Thyroid gland (tissue), 4 donors: ENCODE results near the gene KANSL1. TPM values are rescaled to one million over a fixed set of nuclear protein-coding genes. Genes with fewer than 3 reads are reported as not detected.

Source experiments
- DNase-seq, 2 donors: peaks; one replicate each; pipeline ENCODE4 v3.0.0-alpha.2; 2019
- H3K27ac ChIP-seq, 3 donors: fragments of 200-600 bp; sonication (generic); 1 replicate in 2 of 3; 2 replicates in 1 of 3; pipeline ENCODE4 v1.5.1; 2016 to 2019; ENCODE audit warnings: mild to moderate bottlenecking in 1 of 3, moderate library complexity in 1 of 3
- H3K27me3 ChIP-seq: fragments of 200-600 bp; sonication (generic); one replicate; pipeline ENCODE4 v1.5.1; 2019
- H3K36me3 ChIP-seq, 2 donors: fragments of 200-600 bp; sonication (generic); one replicate each; pipeline ENCODE4 v1.5.1; 2016 to 2019
- H3K4me1 ChIP-seq, 2 donors: fragments of 200-600 bp; sonication (generic); one replicate each; pipeline ENCODE4 v1.5.1; 2017 to 2019
- H3K4me3 ChIP-seq, 3 donors: fragments of 200-600 bp; sonication (generic); replicated peaks in 1 of 3; 1 replicate in 2 of 3; 2 replicates in 1 of 3; pipeline ENCODE4 v1.5.1; 2016; ENCODE audit warnings: mild to moderate bottlenecking in 1 of 3
- H3K9me3 ChIP-seq: fragments of 200-600 bp; sonication (generic); one replicate; pipeline ENCODE4 v1.5.1; 2017
- CTCF ChIP-seq, 6 experiments: fragments of 200-600 bp in 3 of 6; fragments of 450-650 bp in 3 of 6; sonication (generic) in 3 of 6; IDR thresholded peaks; one replicate each; pipeline ENCODE4 v1.5.1; 2016 to 2019; ENCODE audit warnings: antibody characterized with exemption in 6 of 6, mild to moderate bottlenecking in 2 of 6, inconsistent platforms in 1 of 6, moderate library complexity in 1 of 6
- POLR2A ChIP-seq, 2 donors: fragments of 450-650 bp; IDR thresholded peaks; one replicate each; pipeline ENCODE4 v1.6.1; 2017; ENCODE audit warnings: antibody characterized with exemption in 2 of 2, mild to moderate bottlenecking in 2 of 2, moderate library complexity in 1 of 2
- WGBS, 2 donors: methylation state at CpG; one replicate each; pipeline ENCODE4 v1.1.5; 2017; 5-methylcytosine and 5-hydroxymethylcytosine counted together
- intact Hi-C: fragments of 100-400 bp; cut with DNase I; formaldehyde crosslinking; loops from one replicate; pipeline ENCODE4 v1.15.1; 2023
- total RNA-seq, 4 donors: library from RNA; depleted of rRNA; stranded (reverse); fragments of >200 nt; gene quantifications; one replicate each; pipeline ENCODE4 v1.2.3, GENCODE V29; 2016

Gene KANSL1
- total RNA-seq, 4 donors from 2014 or later = 90.7 to 209 (median 124) TPM

- H3K4me1 ChIP-seq = peaks cover 41 to 68% of the 10 kb centered on the region in 2 donors
- H3K27me3 ChIP-seq = no peaks in the 10 kb centered on the region
- 76 to 83% methylated on average over 4 of the region's 4 CpGs for WGBS, 2 donors
- TF ChIP-seq POLR2A (IDR thresholded peaks at IDR 0.05) = no peak
- no peak for DNase-seq
- no peak overlapping the region for H3K27ac ChIP-seq
- H3K4me3 ChIP-seq = no peak overlapping the region
- intact Hi-C loops = no loop called here
- H3K36me3 ChIP-seq = no peaks in the 10 kb centered on the region
- no peaks in the 10 kb centered on the region for H3K9me3 ChIP-seq
These were observed 64.8 kb downstream of the KANSL1 start for GRCh38 chr17:46128453-46128852.

GRCh38 chr17:46127524-46127923 lies 65.7 kb downstream of the KANSL1 start:
- no peaks in the 10 kb centered on the region for H3K36me3 ChIP-seq
- H3K27me3 ChIP-seq = no peaks in the 10 kb centered on the region
- 94 to 98% methylated on average over 2 of the region's 2 CpGs for WGBS, 2 donors
- no peak overlapping the region for H3K4me3 ChIP-seq
- H3K4me1 ChIP-seq = peaks cover 48 to 68% of the 10 kb centered on the region in 2 donors
- no peaks in the 10 kb centered on the region for H3K9me3 ChIP-seq
- no peak for DNase-seq
- intact Hi-C loops = no loop called here
- H3K27ac ChIP-seq = no peak overlapping the region
- TF ChIP-seq CTCF (IDR thresholded peaks at IDR 0.05) = no peak
- TF ChIP-seq POLR2A (IDR thresholded peaks at IDR 0.05) = no peak

- intact Hi-C loops = no loop called here
- H3K4me1 ChIP-seq = peaks cover 50 to 68% of the 10 kb centered on the region in 2 donors
- no peak for DNase-seq
- H3K27me3 ChIP-seq = no peaks in the 10 kb centered on the region
- TF ChIP-seq POLR2A (IDR thresholded peaks at IDR 0.05) (no peak), CTCF (IDR thresholded peaks at IDR 0.05) (no peak)
- no peak overlapping the region for H3K4me3 ChIP-seq
- WGBS, 2 donors = 100% methylated on average over 1 of the region's 1 CpG
- no peak overlapping the region for H3K27ac ChIP-seq
- H3K9me3 ChIP-seq = no peaks in the 10 kb centered on the region
- H3K36me3 ChIP-seq = no peaks in the 10 kb centered on the region
These were observed 66.4 kb downstream of the KANSL1 start for GRCh38 chr17:46126840-46127239.

- Histone ChIP-seq H3K4me3 (no peak overlapping the region), H3K36me3 (no peaks in the 10 kb centered on the region), H3K4me1 (peaks cover 51 to 68% of the 10 kb centered on the region in 2 donors), H3K9me3 (no peaks in the 10 kb centered on the region), H3K27me3 (no peaks in the 10 kb centered on the region), H3K27ac (no peak overlapping the region)
- 94 to 98% methylated on average over 6 of the region's 6 CpGs for WGBS, 2 donors
- no peak for DNase-seq
- TF ChIP-seq CTCF (IDR thresholded peaks at IDR 0.05) (no peak), POLR2A (IDR thresholded peaks at IDR 0.05) (no peak)
- intact Hi-C loops = no loop called here
These were observed 67.4 kb downstream of the KANSL1 start for GRCh38 chr17:46125831-46126230.

GRCh38 chr17:46124695-46125592 lies 68.3 kb downstream of the KANSL1 start:
- Histone ChIP-seq H3K27ac (no peak overlapping the region), H3K9me3 (no peaks in the 10 kb centered on the region), H3K36me3 (no peaks in the 10 kb centered on the region), H3K4me3 (no peak overlapping the region), H3K4me1 (peaks cover 44 to 68% of the 10 kb centered on the region in 2 donors), H3K27me3 (no peaks in the 10 kb centered on the region)
- 83 to 92% methylated on average over 7 of the region's 7 CpGs for WGBS, 2 donors
- intact Hi-C loops = no loop called here
- no peak for DNase-seq
- no peak for TF ChIP-seq CTCF (IDR thresholded peaks at IDR 0.05)
- TF ChIP-seq POLR2A (IDR thresholded peaks at IDR 0.05) = no peak
